ENCODE results near the gene OR6A2.

OR6A2 gene

DNA sequence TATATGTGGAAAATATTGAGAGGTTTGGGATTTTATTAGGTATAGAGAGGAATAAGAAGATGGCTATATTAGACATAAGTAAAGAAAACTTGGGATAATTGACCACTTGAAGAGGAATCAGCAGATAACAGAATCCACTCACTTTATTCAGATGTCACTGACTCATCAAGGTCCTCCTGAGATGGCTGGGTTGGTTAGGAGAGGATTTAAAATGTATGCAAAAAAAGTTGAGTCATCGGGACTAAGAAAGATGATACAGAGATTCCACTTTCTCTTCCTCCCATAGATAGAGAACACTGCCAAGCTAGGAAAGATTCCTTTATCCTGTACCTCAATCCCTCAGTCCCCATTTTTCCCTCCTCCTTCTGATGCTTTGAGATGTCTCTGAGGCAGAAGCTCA, at the start of gene OR6A2:
OR6A2 (minus strand) TSS at position 288 of the 400 bp plus-strand sequence. CDS start 3,981 bp downstream, outside the sequence.
- Histone ChIP-seq H3K9ac (ENCODE audit: low read depth, low read length) (no peak within 1 kb of the TSS), H3K36me3 (ENCODE audit: insufficient read depth, low read length) (peaks cover 3% of the 10 kb centered on the region; the same call in 1 of the 2 replicates), H3K9me3 (ENCODE audit: control insufficient read depth, insufficient read depth, low read length) (peaks cover 9% of the 10 kb centered on the region), H3K4me1 (ENCODE audit: insufficient read depth, low read length) (peaks cover 3% of the 10 kb centered on the region; the same call in 1 of the 2 replicates)

DNA sequence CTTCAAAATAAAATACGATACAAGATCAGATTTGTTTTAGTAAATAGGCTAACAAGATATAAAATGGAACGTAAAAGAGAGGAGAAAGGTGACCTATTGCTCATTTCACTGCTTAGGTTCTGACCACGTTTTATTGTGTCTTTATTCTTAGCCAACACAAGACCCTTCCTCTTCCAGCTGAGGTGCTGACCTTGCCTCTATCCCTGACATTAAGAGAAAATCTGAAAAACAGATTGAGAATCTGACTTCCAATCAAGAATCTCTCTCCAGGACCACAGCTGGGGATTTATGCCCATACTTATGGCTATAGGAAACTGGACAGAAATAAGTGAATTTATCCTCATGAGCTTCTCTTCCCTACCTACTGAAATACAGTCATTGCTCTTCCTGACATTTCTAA, 45.9 kb upstream of the OR6A2 start, which contains the start of gene OR10A5:
OR10A5 (plus strand) TSS at position 301 of the 400 bp plus-strand sequence; CDS start at position 301, 0 bp downstream.
- Histone ChIP-seq H3K9me3 (ENCODE audit: control insufficient read depth, insufficient read depth, low read length) (peaks cover 4% of the 10 kb centered on the region), H3K9ac (ENCODE audit: low read depth, low read length) (no peak within 1 kb of the TSS), H3K4me1 (ENCODE audit: insufficient read depth, low read length) (peaks cover 13% of the 10 kb centered on the region; the same call in 1 of the 2 replicates), H3K36me3 (ENCODE audit: insufficient read depth, low read length) (no peaks in the 10 kb centered on the region)

- no peak overlapping the region for H3K9ac ChIP-seq (ENCODE audit: low read depth, low read length)
- no peaks in the 10 kb centered on the region for H3K36me3 ChIP-seq (ENCODE audit: insufficient read depth, low read length)
- H3K9me3 ChIP-seq (ENCODE audit: control insufficient read depth, insufficient read depth, low read length) = peaks cover 3% of the 10 kb centered on the region; the same call in 1 of the 2 replicates
- peaks cover 13% of the 10 kb centered on the region; the same call in 1 of the 2 replicates for H3K4me1 ChIP-seq (ENCODE audit: insufficient read depth, low read length)
Observed at GRCh38 chr11:6844356-6844755, 44.9 kb upstream of the OR6A2 start.

DNA sequence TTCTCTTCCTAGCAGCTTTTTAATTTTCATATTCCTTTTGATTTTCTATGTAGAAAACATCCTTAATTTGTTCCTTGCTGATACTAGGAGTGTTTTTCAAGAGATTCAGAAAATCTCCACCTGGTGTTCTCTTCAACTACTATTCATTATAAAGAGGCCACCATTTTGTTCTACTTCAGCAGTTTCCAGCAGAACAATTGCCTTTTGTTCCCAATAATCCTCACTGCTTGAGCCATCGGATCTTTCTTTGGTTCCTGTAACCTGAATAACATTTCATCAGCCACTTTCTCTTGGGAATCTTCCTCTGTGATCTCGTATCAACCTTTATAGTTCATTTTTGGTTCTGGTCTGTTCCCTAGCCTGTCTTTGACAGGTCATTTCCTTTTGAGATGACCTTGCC, 44.2 kb upstream of the OR6A2 start:
- Histone ChIP-seq H3K9ac (ENCODE audit: low read depth, low read length) (no peak overlapping the region), H3K9me3 (ENCODE audit: control insufficient read depth, insufficient read depth, low read length) (peaks cover 3% of the 10 kb centered on the region; the same call in 1 of the 2 replicates)

DNA sequence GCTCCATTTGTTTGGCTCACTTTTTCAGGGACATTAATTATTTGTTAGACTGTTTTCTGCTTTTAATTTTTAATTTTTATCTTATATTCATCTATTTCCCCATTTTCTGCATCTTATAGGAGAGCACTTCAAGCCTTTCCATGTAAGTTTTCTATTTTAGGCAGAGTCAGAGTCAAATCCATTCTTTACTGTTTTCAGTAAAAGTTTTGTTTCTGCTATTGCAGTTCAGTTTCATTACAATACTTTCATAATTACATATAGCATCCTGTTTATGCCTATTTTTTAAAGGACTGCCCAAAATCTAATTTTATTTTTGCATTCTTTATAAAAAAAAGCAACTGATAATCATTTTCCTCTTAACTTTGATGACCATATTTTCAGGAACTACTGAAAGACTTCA, 42.2 kb upstream of the OR6A2 start:
- Histone ChIP-seq H3K9ac (ENCODE audit: low read depth, low read length) (no peak overlapping the region), H3K9me3 (ENCODE audit: control insufficient read depth, insufficient read depth, low read length) (peaks cover 3% of the 10 kb centered on the region; the same call in 1 of the 2 replicates), H3K36me3 (ENCODE audit: insufficient read depth, low read length) (no peaks in the 10 kb centered on the region), H3K4me1 (ENCODE audit: insufficient read depth, low read length) (peaks cover 9% of the 10 kb centered on the region; the same call in 1 of the 2 replicates)

More for the DNA sequence above, 44.2 kb upstream of the OR6A2 start:
- Histone ChIP-seq H3K36me3 (ENCODE audit: insufficient read depth, low read length) (no peaks in the 10 kb centered on the region), H3K4me1 (ENCODE audit: insufficient read depth, low read length) (peaks cover 13% of the 10 kb centered on the region; the same call in 1 of the 2 replicates)

GRCh38 chr11:6834021-6834420, 34.5 kb upstream of the OR6A2 start:
- no peaks in the 10 kb centered on the region for H3K36me3 ChIP-seq (ENCODE audit: insufficient read depth, low read length)
- H3K9me3 ChIP-seq (ENCODE audit: control insufficient read depth, insufficient read depth, low read length) = no peaks in the 10 kb centered on the region
- H3K9ac ChIP-seq (ENCODE audit: low read depth, low read length) = no peak overlapping the region
- no peaks in the 10 kb centered on the region for H3K4me1 ChIP-seq (ENCODE audit: insufficient read depth, low read length)

- no peaks in the 10 kb centered on the region for H3K36me3 ChIP-seq (ENCODE audit: insufficient read depth, low read length)
- no peaks in the 10 kb centered on the region for H3K4me1 ChIP-seq (ENCODE audit: insufficient read depth, low read length)
- no peaks in the 10 kb centered on the region; the same call in 1 of the 2 replicates for H3K9me3 ChIP-seq (ENCODE audit: control insufficient read depth, insufficient read depth, low read length)
- H3K9ac ChIP-seq (ENCODE audit: low read depth, low read length) = no peak overlapping the region
Observed at GRCh38 chr11:6833356-6833755, 33.9 kb upstream of the OR6A2 start.

DNA sequence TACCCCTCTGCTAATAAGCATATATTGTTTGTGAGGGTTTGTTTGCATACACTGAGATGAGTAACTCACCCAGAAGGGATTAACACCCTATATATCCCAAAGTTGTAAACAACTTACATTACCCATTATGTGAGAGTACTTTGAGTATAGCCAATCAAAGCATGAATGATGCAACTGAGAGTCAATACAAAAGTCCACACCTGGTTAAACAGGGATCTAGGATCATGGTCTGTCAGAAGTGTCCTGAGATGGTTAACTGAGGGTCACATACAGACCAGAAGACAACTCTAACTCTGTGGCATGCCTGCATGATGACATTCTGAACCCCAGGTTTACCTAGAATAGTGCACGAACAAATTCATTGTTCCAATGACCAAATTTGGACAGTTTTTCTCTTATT, 28.6 kb upstream of the OR6A2 start:
- no peaks in the 10 kb centered on the region; the same call in 1 of the 2 replicates for H3K9me3 ChIP-seq (ENCODE audit: control insufficient read depth, insufficient read depth, low read length)

DNA sequence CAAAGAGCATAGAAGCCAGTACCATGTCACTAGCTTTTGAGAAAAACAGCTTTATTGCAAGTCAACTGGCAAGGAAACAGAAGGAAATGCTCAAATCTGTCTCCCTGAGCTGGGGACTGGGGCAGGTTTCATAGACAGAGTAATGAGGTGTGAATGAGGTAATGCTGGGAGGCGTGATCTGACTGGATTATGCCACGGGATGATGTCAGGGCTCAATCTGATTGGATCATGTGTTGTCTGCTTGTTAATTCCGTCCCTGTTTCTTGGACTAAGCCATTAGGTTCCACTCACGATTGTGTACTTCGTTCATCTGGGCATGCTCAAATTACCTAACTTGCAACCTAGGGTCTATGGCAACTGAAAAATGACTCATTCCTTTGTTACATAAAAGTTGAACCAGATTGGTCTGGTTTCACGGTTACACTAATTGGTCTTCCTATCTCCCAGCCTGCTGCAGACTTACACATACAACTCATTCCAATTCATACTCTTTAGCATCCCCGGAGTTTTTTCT, 25.8 kb upstream of the OR6A2 start:
- no peaks in the 10 kb centered on the region for H3K36me3 ChIP-seq (ENCODE audit: insufficient read depth, low read length)
- H3K9me3 ChIP-seq (ENCODE audit: control insufficient read depth, insufficient read depth, low read length) = no peaks in the 10 kb centered on the region; the same call in 1 of the 2 replicates

More for the DNA sequence above, 28.6 kb upstream of the OR6A2 start:
- Histone ChIP-seq H3K9ac (ENCODE audit: low read depth, low read length) (no peak overlapping the region), H3K36me3 (ENCODE audit: insufficient read depth, low read length) (no peaks in the 10 kb centered on the region), H3K4me1 (ENCODE audit: insufficient read depth, low read length) (no peaks in the 10 kb centered on the region)

GRCh38 chr11:6824136-6824823, 24.8 kb upstream of the OR6A2 start:
- no peak overlapping the region for H3K9ac ChIP-seq (ENCODE audit: low read depth, low read length)
- H3K9me3 ChIP-seq (ENCODE audit: control insufficient read depth, insufficient read depth, low read length) = no peaks in the 10 kb centered on the region; the same call in 1 of the 2 replicates
- H3K36me3 ChIP-seq (ENCODE audit: insufficient read depth, low read length) = no peaks in the 10 kb centered on the region
- no peaks in the 10 kb centered on the region for H3K4me1 ChIP-seq (ENCODE audit: insufficient read depth, low read length)

More for the DNA sequence above, 25.8 kb upstream of the OR6A2 start:
- H3K4me1 ChIP-seq (ENCODE audit: insufficient read depth, low read length) = no peaks in the 10 kb centered on the region
- H3K9ac ChIP-seq (ENCODE audit: low read depth, low read length) = no peak overlapping the region

DNA sequence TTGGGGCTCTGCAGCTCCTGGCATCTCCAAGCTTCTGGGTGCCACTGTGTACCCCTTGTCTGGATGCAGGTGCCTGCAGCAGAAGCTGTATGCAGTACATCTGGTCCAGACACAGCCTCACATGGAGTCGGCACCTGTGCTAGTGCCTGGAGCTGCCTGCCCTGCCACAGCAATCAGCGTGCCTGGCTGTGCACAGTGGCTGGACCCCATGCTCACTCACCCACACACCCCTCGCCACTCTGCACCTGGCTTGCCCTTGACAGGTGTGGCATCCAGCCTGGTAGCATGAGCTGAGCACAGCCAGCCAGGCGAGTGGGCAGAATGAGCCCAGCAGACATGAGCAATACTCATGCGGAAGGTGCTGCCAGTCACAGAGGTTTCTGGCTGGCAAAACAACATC, 19.5 kb upstream of the OR6A2 start:
- Histone ChIP-seq H3K9me3 (ENCODE audit: control insufficient read depth, insufficient read depth, low read length) (no peaks in the 10 kb centered on the region), H3K36me3 (ENCODE audit: insufficient read depth, low read length) (no peaks in the 10 kb centered on the region), H3K4me1 (ENCODE audit: insufficient read depth, low read length) (no peaks in the 10 kb centered on the region), H3K9ac (ENCODE audit: low read depth, low read length) (no peak overlapping the region)

DNA sequence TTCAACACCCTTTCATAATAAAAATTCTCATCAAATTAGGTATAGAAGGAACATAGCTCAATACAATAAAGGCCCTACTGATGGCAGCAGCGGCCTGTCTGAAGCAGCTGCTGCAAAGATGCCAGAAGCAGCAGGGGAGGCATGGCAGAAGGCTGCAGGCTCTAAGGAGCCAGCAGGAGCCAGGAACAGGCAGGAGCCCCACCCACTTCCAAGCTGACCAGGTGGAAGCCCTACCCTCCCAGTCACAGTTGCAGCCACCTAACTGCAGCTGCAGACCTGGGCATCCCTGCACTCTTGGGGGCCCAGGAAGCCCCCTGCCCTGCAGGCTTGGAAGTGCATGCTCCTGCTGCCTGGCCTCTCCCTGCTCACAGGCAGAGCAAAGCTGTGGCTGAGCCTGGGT, 18.2 kb upstream of the OR6A2 start:
- Histone ChIP-seq H3K4me1 (ENCODE audit: insufficient read depth, low read length) (no peaks in the 10 kb centered on the region), H3K9ac (ENCODE audit: low read depth, low read length) (no peak overlapping the region), H3K36me3 (ENCODE audit: insufficient read depth, low read length) (no peaks in the 10 kb centered on the region), H3K9me3 (ENCODE audit: control insufficient read depth, insufficient read depth, low read length) (no peaks in the 10 kb centered on the region)

DNA sequence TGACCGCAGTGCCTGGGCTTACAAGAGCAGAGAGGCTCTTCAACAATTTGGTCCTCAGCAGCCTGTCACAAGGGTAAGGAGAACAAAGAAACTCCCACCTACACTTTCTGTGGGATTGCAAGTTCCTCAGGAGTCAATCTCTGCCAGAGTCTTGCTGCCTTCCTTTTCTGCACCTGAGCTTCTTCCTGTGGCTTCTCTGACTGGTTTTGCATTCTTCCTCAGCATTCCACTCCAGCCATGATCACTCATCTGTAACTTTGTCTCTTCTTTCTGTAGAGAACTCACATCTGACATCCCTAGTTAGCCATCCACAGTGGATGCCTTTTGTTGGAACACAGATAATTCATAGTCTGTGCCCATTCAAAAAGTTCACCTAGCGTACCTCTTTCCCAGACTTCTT, 14.2 kb upstream of the OR6A2 start:
- H3K36me3 ChIP-seq (ENCODE audit: insufficient read depth, low read length) = no peaks in the 10 kb centered on the region
- no peaks in the 10 kb centered on the region for H3K4me1 ChIP-seq (ENCODE audit: insufficient read depth, low read length)
- H3K9me3 ChIP-seq (ENCODE audit: control insufficient read depth, insufficient read depth, low read length) = no peaks in the 10 kb centered on the region
- no peak overlapping the region for H3K9ac ChIP-seq (ENCODE audit: low read depth, low read length)

GRCh38 chr11:6812390-6813005, 13.0 kb upstream of the OR6A2 start:
- no peaks in the 10 kb centered on the region for H3K36me3 ChIP-seq (ENCODE audit: insufficient read depth, low read length)
- no peaks in the 10 kb centered on the region for H3K9me3 ChIP-seq (ENCODE audit: control insufficient read depth, insufficient read depth, low read length)
- no peaks in the 10 kb centered on the region for H3K4me1 ChIP-seq (ENCODE audit: insufficient read depth, low read length)
- H3K9ac ChIP-seq (ENCODE audit: low read depth, low read length) = no peak overlapping the region
